ENCODE measurements around the gene CCDC3.

Gene CCDC3

DNA sequence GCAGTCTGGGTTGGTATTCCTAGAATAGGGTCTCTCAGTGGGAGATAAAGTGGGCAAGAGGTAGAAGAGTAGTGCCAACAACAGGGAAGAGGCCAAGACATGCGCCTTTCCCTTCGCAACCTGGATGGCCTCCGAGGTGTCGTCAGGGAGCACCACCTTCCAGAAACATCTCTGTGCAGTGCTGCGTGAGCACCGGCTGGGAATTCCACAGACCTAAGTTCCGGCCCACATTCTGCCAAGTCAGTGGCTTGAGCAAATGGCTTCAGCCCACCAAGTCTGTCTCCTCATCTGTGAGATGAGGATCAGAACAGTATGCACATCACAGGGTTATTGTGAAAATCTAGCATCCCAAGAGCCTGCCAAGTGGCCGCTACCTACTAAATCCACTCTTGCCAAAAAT is 40.6 kb downstream of the CCDC3 start:
- no peak for DNase-seq

DNA sequence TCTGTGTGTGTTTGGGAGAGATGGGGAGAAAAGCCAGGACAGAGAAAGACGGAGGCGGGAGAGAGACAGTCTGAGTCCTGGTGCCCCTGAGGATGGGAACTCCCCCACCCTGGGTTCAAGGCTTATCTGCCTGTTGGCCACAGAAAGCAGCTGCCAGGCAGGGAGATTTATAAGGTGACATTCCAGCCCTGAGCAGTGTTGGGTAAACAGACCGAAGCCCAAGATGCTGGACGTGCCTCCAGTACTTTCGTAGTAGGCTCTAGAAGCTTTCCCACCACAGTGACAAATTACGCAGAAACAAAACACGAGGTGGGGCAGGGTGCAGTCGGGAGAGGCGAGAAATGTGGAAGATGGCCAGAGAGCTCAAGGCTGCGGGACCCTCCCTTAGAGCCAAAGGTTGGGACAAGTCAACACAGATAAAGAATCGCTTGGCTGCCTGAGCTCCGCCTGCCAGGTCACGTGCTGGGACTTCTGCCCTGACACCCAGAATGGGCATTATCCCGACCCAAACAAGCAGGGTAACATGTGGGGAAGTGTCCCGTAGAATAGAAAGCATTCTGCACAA is 41.1 kb downstream of the CCDC3 start:
- DNase-seq: no peak

DNA sequence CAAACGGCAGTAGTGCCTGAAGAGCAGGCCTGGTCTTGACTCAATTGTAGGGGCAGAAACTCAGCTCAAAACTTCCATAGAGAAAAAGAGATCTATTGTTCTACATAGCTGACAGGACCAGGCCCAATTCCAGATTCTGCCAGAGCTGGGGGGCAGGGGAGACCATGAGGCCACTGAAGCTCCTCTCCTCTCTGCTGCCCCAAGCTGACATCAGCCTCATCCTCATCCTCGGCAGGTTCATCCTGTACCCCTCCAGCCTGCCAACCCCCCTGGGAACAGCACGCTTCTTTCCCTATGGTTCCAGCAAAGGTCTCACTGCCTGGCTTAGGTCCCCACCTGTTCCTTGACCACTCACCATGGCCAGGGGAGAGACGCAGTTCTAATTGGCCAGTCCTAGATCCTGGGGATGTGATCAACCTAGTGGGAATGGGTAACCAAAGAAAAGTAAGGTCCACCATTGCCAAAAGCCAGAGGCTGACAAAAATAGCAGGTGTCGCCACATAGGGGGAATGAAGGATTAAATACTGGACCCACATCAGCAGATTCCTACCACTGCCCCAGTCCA is 42.9 kb downstream of the CCDC3 start:
- DNase-seq: no peak

DNA sequence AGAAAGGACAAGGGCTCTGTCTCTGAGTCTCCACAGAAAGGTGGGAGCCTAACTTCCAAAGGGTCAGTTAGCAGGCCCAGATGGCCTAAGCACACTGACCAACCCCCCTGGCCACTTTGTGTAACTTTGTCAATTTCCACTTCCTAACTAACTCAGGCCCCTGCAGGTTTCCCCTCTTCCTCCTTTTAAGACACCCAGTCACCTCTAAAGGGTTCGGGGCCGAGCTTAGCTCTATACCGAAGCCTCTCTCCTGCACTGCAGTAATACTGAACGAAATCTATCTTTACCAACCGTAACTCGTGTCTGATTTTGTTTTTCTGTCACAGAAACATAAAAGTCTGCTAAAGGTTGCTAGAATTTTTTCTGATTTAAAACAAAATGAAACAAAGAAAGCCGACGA is 44.4 kb downstream of the CCDC3 start:
- no peak for DNase-seq

DNA sequence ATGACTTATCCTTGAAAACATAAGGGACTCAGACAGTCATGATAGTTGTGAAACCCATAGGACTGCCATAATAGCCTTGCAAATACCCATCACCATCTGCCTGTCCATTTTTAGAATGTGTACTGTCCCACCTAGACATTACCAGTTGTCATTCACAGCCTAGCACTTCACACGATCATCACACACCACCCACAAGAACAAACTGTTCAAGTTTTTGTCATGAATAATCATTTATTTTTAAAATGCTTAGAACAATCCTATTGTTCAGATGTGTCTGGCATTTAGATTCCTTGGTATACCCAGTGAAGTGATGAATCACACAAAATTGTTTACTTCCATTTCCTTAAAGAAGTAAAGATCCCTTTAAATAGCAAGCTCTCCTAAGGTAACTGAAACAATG is 46.6 kb downstream of the CCDC3 start:
- DNase-seq: no peak

DNA sequence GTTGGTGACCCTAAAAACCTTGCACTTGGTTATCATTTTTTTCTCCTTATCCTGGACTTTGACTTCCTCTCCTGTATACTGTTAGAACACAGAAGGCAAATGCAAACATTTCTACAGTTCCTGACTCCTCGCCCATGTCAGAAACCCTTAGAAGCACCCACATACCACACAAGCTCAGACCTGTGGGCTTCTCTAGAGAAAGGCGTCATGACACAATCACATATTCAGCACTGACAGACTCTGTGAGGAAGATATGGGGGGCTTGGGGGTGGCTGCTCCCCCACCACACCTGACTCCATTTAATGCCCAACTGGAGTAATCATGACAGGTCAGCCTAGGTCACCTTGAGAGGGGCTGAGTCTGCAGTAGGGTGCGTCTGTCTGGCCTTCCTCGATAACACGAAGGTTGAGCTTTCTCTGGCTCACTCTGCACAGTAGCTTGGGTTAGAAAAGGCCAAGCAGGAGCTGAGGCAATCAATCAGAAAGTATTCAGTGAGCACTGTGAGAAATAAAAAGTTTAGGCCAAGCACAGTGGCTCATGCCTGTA is 50.9 kb downstream of the CCDC3 start:
- no peak for DNase-seq

DNA sequence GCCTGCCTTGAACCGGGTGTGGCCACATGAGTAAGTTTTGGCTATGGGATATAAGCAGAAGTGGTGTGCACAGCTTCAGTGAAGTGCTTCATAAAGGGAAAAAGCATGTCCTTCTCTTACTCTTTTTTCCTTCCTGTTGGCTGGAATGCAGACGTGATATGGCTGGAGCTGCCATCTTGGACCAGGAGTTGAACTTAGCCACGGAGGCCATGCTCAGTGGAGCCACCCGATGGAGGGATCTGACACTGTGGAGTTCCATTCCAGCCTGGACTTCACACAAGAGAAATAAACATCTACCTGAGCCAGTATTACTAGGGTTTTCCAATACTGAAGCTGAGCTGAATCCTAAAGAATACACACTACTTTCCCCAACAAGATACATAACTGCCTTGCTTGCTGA is 52.3 kb downstream of the CCDC3 start:
- no peak for DNase-seq

DNA sequence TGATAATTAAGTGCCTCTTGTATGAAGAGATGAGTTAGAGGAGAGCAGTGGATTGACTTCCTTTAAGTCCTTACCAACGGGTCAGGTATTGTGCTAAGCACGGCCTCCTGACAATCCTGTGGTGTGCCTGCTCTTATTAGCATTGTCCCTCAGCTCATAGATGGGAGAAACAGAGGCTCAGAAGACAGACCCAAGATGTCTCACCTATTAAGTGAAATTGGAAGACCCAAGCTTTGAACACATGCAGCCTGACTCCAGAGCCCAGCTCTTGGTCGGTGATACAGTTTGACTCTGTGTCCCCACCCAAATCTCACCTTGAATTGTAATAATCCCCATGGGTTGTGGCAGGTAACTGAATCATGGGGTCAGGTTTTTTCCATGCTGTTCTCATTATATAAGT is 53.8 kb downstream of the CCDC3 start:
- DNase-seq: no peak

DNA sequence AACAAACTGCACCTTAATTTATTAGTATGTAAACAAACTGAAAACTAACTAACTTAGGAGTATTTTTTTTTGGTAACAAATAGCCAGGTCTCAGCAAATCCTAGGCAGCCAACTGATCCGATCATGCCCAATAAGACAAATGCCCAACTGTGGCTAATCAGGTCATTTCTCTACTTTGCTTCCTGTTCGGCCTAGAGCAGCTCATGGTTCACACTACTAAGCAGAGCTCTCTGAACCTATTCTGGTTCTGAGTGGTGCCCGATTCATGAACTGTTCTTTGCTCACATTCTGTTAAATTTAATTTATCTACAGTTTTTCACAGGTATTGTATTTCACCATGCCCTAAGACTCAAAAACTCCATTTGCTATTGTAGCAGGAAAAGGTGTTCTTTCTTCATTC is 55.1 kb downstream of the CCDC3 start:
- no peak for DNase-seq

DNA sequence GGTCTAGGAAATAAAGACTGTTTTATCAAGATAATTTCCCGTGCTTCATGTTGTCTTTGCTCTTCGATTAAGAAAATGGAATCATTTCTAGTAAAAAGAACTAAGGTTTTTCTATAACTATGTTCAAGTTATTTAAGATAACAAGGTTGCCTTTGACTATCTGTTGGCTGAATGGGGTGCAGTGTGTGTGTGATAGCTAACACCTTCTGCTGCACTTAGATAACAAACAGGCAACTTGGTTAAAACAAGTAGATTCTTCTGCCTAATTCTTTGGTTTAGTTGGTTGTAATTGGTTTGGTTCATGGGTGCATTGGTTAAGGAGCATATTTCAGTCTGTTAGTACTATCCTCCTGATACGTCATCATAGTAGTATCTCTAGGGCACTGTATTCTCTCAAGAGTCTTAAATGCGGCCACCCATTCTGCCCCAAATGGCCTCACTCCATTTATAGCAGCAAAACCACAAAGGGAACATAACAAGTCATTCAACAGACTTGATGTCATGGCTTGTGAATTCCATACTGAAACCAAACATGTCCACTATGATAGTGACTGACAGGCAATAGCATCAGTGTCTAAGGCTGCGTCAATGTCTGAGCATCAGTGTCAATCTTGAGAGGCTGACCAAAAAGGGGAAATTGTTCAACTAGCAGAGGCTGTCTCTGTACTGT is 55.7 kb downstream of the CCDC3 start:
- no peak for DNase-seq

DNA sequence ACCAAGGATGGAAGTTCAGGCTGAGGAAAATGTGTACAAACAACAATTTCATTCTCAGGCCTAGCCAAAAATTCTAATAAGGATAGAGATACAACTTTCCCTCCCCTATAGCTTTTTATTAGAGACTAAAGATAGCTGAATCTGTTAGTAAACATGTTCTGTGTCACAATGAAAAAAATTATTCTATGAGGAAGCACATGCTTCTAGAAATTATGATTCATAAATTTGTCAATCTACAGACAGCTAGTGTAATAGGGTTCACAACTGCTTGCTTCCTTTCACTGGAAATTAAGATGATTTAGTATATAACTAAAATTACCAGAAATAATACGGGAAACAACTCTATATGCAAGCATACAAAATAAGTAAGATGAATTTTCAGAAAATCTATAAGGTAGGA is 56.6 kb downstream of the CCDC3 start:
- no peak for DNase-seq

DNA sequence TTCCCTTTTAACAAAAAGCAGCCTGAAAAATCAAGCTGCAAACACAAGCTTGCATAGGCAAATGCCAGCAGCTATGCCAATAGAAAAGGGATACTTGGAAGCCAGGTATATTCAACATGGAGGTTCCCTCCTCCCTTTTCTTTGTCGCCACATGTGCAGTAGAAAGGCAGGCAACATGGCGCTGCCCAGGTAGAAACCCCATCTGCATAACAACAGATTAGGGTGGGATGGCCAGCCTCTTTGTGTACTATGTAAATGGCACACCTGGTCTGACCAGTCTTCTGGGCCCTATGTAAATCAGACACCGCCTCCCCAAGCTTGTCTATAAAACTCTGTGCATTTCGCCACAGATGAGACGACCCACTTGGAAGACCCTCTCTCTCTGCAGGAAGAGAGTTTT is 58.1 kb downstream of the CCDC3 start:
- no peak for DNase-seq

DNA sequence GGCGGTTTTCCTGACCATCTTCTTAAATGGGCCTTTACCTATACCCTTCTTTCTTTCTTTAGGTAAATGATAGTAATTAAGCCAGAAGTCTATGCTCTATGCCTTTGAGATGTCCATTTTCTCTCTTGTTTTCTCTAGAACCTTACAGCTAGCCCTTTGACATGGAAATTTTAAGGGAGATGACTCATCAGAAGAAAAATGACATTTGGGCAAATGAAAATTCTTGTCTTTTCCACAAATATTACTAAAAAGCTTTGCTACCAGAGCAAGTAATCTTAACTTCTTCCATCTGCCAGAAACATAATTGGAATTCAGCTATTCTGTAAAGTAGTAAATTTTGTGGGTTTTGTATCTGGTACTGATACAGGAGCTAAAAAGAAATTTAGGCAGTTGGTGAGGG is 59.5 kb downstream of the CCDC3 start:
- no peak for DNase-seq

DNA sequence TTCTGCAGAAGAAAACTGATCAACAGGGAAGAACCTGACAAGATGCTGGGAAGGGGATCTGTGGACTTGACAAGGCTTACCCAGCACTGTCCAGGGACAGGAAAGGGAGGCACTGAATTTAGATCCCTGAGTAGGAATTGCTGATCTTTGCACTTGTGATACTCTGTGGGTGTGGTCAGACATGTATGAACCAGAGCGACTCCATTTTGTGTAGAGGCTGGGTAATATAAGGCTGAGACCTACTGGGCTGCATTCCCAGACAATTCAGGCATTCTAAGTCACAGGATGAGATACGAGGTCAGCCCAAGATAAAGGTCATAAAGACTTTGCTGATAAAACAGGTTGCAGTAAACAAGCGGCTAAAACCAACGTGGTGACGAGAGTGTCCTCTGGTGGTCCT is 60.7 kb downstream of the CCDC3 start:
- no peak for DNase-seq

DNA sequence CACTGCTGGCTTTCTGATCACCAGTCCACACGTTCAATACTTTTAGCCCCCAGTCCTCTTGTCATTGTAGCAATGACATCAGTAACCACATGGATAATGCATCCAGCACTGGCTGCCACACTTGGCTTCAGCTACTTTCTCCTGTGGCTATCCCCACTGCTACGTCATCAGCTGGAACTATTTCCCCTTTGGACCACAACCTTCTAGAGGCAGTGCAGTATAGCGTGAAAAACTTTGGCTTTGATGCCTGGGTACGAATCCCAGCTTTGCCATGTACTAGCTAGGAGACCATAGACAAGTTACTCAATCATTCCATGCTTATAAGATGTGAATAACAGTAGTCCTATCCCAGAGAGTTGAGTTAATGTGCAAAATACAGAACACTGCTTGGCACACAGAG is 63.2 kb downstream of the CCDC3 start:
- DNase-seq: no peak

DNA sequence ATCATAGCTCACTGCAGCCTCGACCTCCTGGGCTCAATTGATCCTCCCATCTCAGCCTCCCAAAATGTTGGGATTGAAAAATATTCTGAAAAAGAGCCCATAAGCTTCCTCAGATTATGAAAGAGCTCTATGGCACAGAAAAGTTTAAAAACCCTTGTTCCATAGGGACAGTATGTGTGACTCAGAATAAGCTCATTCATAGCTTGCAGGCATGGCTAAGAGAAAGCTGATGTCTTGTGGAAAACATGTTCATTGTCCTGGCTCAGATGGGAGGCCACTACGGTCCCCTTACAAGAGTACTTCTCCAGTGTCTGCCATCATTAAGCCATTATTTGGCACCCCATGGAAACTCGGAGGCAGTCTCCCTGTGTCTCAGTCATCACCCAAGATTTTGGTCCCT is 64.0 kb downstream of the CCDC3 start:
- no peak for DNase-seq

DNA sequence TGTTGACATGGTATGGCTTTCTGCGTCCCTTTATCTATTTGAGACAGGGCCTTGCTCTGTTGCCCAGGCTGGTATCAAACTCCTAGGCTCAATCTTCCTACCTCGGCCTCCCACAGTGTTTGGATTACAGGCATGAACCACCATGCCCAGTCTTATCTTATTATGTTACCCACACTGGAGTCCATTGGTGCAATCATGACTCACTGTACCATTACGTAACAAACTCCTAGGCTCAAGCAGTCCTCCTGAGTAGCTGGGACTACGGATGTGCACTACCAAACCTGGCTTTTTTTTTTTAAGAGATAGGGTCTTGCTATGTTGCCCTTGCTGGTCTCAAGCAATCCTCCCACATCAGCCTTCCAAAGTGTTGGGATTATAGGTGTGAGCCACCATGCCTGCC is 66.7 kb downstream of the CCDC3 start:
- DNase-seq: no peak

DNA sequence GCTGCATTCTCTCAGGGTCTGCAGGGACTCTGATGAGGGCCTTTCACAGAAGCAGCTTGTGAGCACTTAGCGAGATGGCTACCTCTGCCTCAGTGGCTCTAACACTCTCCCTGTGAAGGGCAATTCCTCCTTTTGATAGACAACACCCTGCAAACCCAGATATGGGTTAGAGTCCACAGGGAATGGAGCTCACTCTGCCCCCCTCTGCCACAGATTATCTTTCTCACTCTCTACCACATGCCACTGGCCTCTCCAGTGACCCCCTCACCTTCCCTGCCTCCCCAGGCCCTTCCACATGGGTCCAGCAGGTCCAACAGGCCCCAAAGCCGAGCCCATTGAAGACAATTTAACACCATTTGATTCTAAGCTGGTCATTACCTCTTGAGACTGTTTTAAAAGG is 72.1 kb downstream of the CCDC3 start:
- DNase-seq: no peak

DNA sequence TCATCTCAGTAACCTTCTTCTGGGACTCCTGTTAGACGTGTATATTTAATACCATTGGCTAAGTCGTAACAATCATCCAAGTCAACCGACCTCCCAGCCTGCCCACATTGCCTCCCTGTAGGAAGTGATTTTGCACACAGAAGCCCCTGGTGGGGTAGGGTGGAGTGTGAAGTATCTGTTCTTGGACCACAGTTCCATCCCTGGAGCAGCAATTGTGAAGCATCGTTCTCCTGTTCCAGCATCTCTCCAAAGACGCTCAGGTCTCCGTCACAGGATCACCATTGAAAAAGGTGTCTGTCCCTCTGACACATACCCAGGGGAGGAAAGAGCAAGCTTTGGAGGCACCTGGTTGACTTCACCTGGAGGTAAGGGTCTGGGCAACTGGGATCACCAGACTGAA is 72.9 kb downstream of the CCDC3 start:
- no peak for DNase-seq

DNA sequence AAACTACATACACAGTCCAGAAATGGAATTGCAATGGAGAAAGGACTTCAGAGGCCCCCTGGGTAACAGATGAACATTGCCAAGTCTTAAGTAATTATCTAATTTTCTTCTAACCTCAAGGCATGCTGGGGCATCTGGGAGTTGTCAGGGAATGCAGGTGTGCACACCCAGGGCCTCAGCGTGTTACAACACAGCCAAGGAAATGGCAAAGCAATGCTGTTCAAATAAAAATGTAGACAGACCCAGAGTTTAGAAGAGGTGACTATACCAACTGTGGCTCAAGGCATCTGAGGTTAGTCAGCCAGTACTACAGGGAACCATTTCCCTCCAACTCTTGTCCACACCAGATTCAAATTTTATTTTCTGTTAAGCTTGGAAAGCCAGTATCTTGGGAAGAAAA is 73.6 kb downstream of the CCDC3 start:
- DNase-seq: no peak

DNA sequence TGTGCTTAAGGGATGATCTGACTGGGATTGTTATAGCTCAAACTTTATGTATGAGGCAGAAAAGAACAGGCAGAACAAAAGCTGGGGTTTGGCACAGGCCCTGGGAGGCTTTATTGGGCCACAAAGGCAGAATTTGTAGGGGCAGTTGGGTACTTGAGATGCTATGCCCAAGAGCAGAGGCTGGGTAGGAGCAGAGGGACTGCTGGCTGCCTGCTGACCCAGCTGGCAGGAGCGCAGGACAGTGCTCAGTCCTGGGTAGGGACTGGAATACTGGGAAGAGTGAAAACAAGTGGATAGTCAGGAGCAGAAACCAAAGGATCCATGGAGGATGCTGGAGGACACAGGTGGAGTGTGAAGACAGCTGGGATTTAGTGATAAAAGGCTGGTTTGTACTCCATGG is 75.7 kb downstream of the CCDC3 start:
- no peak for DNase-seq

DNA sequence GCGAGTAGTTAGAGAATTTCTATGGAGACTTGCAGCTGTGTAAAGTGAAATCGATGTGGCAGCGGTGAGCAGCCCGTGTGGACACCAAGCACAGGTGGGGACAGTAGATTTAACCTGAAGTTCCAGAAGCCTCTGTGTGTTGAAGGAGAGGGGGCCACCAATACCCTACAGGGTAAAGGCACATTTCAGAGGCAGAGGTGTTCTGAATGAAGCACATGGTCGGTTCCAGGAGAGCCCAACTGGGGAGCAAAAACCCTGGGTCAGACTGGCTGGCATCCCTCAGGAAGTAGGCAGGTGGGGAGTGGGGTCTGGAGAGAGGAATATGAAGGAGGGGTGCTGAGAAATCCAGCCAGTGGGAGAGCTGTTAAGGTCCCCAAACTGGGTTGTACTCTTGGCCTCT is 76.6 kb downstream of the CCDC3 start:
- no peak for DNase-seq

DNA sequence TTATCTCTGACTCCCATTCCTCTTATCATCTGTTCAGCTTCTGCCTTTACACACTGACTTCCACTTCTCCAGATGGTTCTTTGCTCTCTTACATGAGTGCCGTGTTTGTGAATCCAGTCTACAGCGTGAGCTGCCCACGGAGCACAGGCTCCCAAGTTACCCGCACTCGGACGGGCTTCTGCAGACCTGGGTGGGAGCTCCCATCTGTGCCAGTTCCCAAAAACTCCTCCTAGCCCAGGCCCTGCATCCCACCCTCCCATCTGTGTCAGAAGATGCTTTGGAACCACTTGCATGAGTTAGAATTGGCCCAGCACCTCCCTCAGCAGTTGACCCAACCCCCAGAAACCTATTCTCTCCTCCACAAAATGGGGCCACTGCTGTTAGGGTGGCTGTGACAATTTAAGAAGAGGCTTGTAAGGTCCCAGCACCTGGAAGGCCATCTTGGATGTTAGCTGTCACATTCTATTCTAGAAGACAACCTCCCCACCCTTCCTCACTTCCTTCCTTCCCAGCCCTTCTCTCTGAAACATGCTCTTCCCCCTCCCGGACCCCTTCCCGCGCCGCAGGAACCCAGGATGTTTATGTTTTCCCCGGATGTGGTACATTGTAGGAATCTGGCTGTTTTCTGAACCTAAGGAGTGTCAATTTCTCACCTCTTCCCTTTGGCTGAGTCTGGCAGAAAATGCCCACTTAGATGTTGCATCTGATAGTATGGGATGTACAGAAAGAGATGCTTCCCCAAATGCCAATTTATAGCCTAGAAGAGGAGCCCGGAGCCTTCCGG is 79.2 kb downstream of the CCDC3 start:
- DNase-seq: no peak

DNA sequence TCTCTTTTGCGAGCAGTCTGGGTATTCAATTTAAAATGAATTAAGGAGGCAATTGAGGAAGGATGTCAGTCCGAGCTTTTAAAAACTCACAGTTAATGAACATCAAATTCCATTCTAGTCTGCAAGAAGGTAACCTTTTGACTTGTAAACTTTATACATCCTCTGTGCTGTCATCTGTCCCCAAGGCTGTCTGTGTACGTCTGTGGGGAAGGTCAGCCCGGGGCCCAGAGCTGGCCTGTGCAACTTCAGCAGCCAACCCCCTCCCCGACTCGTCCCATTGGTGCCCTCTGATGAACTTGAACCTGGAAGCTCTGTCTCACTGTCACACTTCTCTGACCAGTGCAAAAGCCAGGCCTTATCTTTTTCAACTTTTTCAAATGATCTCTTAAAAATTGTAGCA is 80.3 kb downstream of the CCDC3 start:
- DNase-seq: no peak
